GM18873 (cell line): ENCODE data around the gene PIEZO1.

Experiments used
- ATAC-seq: cut with Tn5 transposase; IDR thresholded peaks from one replicate; pipeline ENCODE4 v1.9.1; 2021; ENCODE audit warnings: mild to moderate bottlenecking, moderate library complexity, moderate number of reproducible peaks; ENCODE audit not compliant: unreplicated experiment, low FRiP score

Gene PIEZO1

GRCh38 chr16:88816736-88817535, 31.9 kb upstream of the PIEZO1 start:
- ATAC-seq: no peak

- ATAC-seq: no peak
Measured at GRCh38 chr16:88815901-88816589, 31.0 kb upstream of the PIEZO1 start.

GRCh38 chr16:88815227-88815626, 30.2 kb upstream of the PIEZO1 start:
- no peak for ATAC-seq

GRCh38 chr16:88814144-88814502, 29.1 kb upstream of the PIEZO1 start:
- ATAC-seq: no peak

GRCh38 chr16:88813269-88814143, 28.5 kb upstream of the PIEZO1 start:
- ATAC-seq: no peak

- no peak for ATAC-seq
Measured at GRCh38 chr16:88812513-88813268, 27.7 kb upstream of the PIEZO1 start.

- peak; percentile 56 for ATAC-seq
Measured at GRCh38 chr16:88811769-88812512, 26.9 kb upstream of the PIEZO1 start, which contains the start of gene APRT. TSS of gene APRT (minus strand) at chr16:88811928. CDS start at chr16:88811899, 29 bp downstream.

- ATAC-seq: peak; percentile 39
Measured at GRCh38 chr16:88810912-88811768, 26.1 kb upstream of the PIEZO1 start.

GRCh38 chr16:88810166-88810911, 25.3 kb upstream of the PIEZO1 start:
- ATAC-seq: no peak

GRCh38 chr16:88809676-88810165, 24.7 kb upstream of the PIEZO1 start:
- ATAC-seq: no peak

- no peak for ATAC-seq
Measured at GRCh38 chr16:88809068-88809675, 24.2 kb upstream of the PIEZO1 start.

GRCh38 chr16:88807626-88808453, 22.8 kb upstream of the PIEZO1 start:
- ATAC-seq: no peak

- ATAC-seq: no peak
Measured at GRCh38 chr16:88807142-88807625, 22.2 kb upstream of the PIEZO1 start.

GRCh38 chr16:88806491-88807111, 21.6 kb upstream of the PIEZO1 start:
- no peak for ATAC-seq

- ATAC-seq: no peak
Measured at GRCh38 chr16:88805887-88806393, 20.9 kb upstream of the PIEZO1 start.

- ATAC-seq: no peak
Measured at GRCh38 chr16:88805340-88805715, 20.3 kb upstream of the PIEZO1 start.
